Measurements from ENCODE around the gene CATSPERD. TPM values are rescaled to one million over a fixed set of nuclear protein-coding genes. Genes with fewer than 3 reads are reported as not detected.
A peak's percentile ranks its signal among the peaks of the same experiment; 100 is the strongest.
"Not testable (repeated sequence)": the region's sequence is repeated elsewhere in the genome, so short reads cannot be mapped to it uniquely, and the experiment has no call there.

The CATSPERD gene
- total RNA-seq, 4 donors from 2014 or later = 0.27 to 0.47 TPM; not detected in 2

DNA sequence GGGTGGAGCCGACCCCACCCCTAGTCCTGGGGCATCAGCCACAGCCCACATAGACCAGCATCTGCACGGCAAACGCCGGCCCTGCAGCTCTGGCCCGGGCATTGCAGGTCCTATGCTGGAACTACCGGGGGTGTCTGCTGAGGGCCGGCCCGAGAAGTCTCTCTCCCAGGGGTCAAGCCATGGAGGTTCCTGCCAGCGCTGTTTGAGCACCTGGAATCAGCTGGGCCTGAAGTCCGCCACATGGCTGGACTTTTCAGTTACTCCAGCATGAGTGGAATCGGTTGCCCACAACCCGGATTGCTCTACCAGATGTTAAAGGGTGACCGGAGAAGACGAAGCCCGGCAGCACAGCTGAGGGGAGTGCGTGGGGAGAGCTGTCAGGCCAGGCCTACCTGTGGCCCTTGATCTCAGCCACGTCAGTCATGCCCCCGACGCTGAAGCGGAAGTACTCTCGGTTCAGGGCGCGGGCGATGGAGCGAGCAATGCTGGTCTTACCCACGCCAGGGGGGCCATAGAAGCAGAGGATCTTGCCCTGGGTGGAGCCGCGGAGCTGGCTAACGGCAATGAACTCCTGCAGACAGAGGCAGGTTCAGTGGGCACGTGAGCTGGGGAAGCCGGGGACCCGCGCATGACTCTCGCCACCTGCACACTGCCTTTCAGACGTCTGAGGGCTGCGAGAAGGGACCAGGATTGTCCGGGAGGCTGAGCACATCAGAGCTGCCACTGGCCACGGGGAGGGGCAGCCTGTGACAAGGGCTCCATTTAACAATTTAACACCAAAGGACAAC is 21.6 kb upstream of the CATSPERD start:
- Histone ChIP-seq H3K27ac (no peak overlapping the region), H3K4me3 (no peak overlapping the region), H3K27me3 (no peaks in the 10 kb centered on the region), H3K4me1 (peaks cover 0 to 5% (median 0%) of the 10 kb centered on the region in 3 donors), H3K36me3 (peaks cover 0 to 95% of the 10 kb centered on the region in 2 donors), H3K9me3 (no peaks in the 10 kb centered on the region)
- WGBS, 2 donors (ENCODE audit: low coverage in 1 of 2) = 87 to 89% methylated on average over 3 to 9 of the region's 38 CpGs
- TF ChIP-seq POLR2A (IDR thresholded peaks at IDR 0.05) (no peak), POLR2AphosphoS5 (IDR thresholded peaks at IDR 0.05) (no peak), EP300 (IDR thresholded peaks at IDR 0.05) (no peak)
- TF ChIP-seq, protein P1, sequence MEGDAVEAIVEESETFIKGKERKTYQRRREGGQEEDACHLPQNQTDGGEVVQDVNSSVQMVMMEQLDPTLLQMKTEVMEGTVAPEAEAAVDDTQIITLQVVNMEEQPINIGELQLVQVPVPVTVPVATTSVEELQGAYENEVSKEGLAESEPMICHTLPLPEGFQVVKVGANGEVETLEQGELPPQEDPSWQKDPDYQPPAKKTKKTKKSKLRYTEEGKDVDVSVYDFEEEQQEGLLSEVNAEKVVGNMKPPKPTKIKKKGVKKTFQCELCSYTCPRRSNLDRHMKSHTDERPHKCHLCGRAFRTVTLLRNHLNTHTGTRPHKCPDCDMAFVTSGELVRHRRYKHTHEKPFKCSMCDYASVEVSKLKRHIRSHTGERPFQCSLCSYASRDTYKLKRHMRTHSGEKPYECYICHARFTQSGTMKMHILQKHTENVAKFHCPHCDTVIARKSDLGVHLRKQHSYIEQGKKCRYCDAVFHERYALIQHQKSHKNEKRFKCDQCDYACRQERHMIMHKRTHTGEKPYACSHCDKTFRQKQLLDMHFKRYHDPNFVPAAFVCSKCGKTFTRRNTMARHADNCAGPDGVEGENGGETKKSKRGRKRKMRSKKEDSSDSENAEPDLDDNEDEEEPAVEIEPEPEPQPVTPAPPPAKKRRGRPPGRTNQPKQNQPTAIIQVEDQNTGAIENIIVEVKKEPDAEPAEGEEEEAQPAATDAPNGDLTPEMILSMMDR (IDR thresholded peaks at IDR 0.05) = no peak
- ATAC-seq = peak; percentile 27

DNA sequence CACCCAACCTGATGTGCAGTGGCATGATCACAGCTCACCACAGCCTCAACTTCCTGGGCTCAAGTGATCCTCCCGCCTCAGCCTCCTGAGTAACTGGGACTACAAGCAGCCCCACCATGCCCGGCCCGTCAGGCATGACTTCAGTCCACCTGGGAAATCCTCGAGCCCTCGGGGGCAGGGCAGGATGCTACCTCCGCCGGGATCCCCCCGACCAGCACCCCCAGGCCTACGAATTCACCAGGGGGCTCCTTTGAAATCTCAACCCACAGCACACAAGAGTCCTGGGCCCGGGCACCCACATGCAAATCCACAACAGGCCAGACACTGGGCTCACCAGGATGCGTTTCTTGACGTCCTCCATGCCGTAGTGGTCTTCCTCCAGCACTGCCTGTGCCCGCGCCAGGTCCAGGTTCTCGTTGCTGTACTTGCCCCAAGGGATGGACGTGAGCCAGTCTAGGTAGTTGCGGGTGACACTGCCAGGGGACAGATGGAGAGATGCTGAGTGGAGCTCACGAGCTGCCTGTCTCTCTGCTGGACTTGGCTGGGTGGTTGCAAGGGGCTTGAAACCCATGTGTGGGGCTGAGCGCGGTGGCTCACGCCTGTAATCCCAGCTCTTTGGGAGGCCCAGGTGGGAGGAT is 19.9 kb upstream of the CATSPERD start:
- Histone ChIP-seq H3K27ac (no peak overlapping the region), H3K4me3 (no peak overlapping the region), H3K4me1 (no peaks in the 10 kb centered on the region), H3K27me3 (no peaks in the 10 kb centered on the region), H3K36me3 (peaks cover 0 to 95% of the 10 kb centered on the region in 2 donors), H3K9me3 (no peaks in the 10 kb centered on the region)
- TF ChIP-seq, protein P1 (IDR thresholded peaks at IDR 0.05) = no peak
- TF ChIP-seq POLR2AphosphoS5 (IDR thresholded peaks at IDR 0.05) (no peak), EP300 (IDR thresholded peaks at IDR 0.05) (no peak), POLR2A (IDR thresholded peaks at IDR 0.05) (no peak)
- ATAC-seq = no peak
- WGBS, 2 donors (ENCODE audit: low coverage in 1 of 2) = 94% methylated on average over 7 of the region's 22 CpGs; no CpG with 5 or more reads in 1 of the 2 donors

- peaks cover 0 to 95% of the 10 kb centered on the region in 2 donors for H3K36me3 ChIP-seq
- ATAC-seq, H3K27me3 ChIP-seq, H3K27ac ChIP-seq, H3K4me1 ChIP-seq, H3K4me3 ChIP-seq, H3K9me3 ChIP-seq: not testable (repeated sequence)
- no CpG with 5 or more reads among the region's 28 CpGs for WGBS, 2 donors (ENCODE audit: low coverage in 1 of 2)
Observed at GRCh38 chr19:5702053-5702410, 18.4 kb upstream of the CATSPERD start.

GRCh38 chr19:5703819-5704818 is 16.3 kb upstream of the CATSPERD start:
- TF ChIP-seq, protein P1 (IDR thresholded peaks at IDR 0.05) = no peak
- TF ChIP-seq POLR2AphosphoS5 (IDR thresholded peaks at IDR 0.05) (no peak), POLR2A (IDR thresholded peaks at IDR 0.05) (no peak), EP300 (IDR thresholded peaks at IDR 0.05) (no peak)
- H3K9me3 ChIP-seq = no peaks in the 10 kb centered on the region
- 93% methylated on average over 3 of the region's 40 CpGs; no CpG with 5 or more reads in 1 of the 2 donors for WGBS, 2 donors (ENCODE audit: low coverage in 1 of 2)
- H3K4me1 ChIP-seq = no peaks in the 10 kb centered on the region
- H3K36me3 ChIP-seq = peaks cover 0 to 95% of the 10 kb centered on the region in 2 donors
- no peak overlapping the region for H3K4me3 ChIP-seq
- no peak for ATAC-seq
- H3K27me3 ChIP-seq = no peaks in the 10 kb centered on the region
- no peak overlapping the region for H3K27ac ChIP-seq

GRCh38 chr19:5705552-5705951 is 14.9 kb upstream of the CATSPERD start:
- Histone ChIP-seq H3K27me3 (no peaks in the 10 kb centered on the region), H3K4me1 (no peaks in the 10 kb centered on the region), H3K9me3 (no peaks in the 10 kb centered on the region), H3K27ac (no peak overlapping the region), H3K4me3 (no peak overlapping the region), H3K36me3 (peaks cover 0 to 95% of the 10 kb centered on the region in 2 donors)
- TF ChIP-seq, protein P1 (IDR thresholded peaks at IDR 0.05) = no peak
- TF ChIP-seq EP300 (IDR thresholded peaks at IDR 0.05) = no peak
- no peak for TF ChIP-seq POLR2AphosphoS5 (IDR thresholded peaks at IDR 0.05)
- TF ChIP-seq POLR2A (IDR thresholded peaks at IDR 0.05) = no peak
- 87% methylated on average over 3 of the region's 16 CpGs for WGBS, 2 donors (ENCODE audit: low coverage in 1 of 2)
- ATAC-seq = no peak

Data from gastroesophageal sphincter (tissue), 4 donors.